Measurements from ENCODE around the gene TMCO4. TPM values are rescaled to one million over a fixed set of nuclear protein-coding genes. Genes with fewer than 3 reads are reported as not detected.

Gene TMCO4
- polyA plus RNA-seq, 1 experiment: 10.1 TPM

- no peak overlapping the region for H3K27ac ChIP-seq (ENCODE audit: low read depth, low read length)
- POLR2A ChIA-PET: no interaction called here
- DNase-seq (ENCODE audit: low read depth, low spot score): no peak
- H3K9me3 ChIP-seq (ENCODE audit: control insufficient read depth, insufficient read depth, low read length): 0 out of 2 replicates have a peak, but pooled peaks cover 2% of the 10 kb centered on the region
- H3K4me3 ChIP-seq (ENCODE audit: low read depth, low read length): no peak overlapping the region
- no peak for TF ChIP-seq CTCF (IDR thresholded peaks at IDR 0.05; ENCODE audit: low read depth, low read length)
- H3K27me3 ChIP-seq (ENCODE audit: control insufficient read depth, insufficient read depth, low read length): peaks cover 29% of the 10 kb centered on the region
- CTCF ChIA-PET: interaction anchor here (0.7 to 3.0 kb wide), 3 partner anchors 11 to 32 kb away, joined by 3 to 22 read pairs (median 4); no protein-coding TSS in a partner anchor
Observed at GRCh38 chr1:19672237-19672636, 127.5 kb downstream of the TMCO4 start.

DNA sequence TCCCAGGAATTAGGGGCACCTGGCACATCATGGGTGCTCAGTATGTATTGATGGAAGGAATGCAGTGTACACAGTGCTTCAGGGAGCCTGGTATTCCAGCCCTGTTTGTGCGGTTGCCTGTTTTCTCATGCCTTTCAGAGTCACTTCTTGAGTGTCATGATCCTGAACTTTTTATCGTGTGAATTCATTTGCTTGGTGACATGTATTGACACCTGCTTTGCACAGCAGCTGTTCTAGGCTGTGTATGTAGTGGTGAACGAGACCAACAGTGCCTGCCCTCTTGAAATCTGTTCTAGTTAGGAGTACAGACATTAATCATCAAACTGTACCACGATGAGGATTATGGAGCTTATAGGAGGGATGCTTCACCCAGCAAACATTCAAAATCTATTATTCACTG lies 128.9 kb downstream of the TMCO4 start:
- ChIA-PET CTCF (interaction anchor here (3.0 kb wide), 1 partner anchor 9 kb away, joined by 22 read pairs; no protein-coding TSS in a partner anchor), POLR2A (no interaction called here)
- DNase-seq (ENCODE audit: low read depth, low spot score): no peak
- no peak overlapping the region for H3K4me3 ChIP-seq (ENCODE audit: low read depth, low read length)
- peaks cover 37% of the 10 kb centered on the region for H3K27me3 ChIP-seq (ENCODE audit: control insufficient read depth, insufficient read depth, low read length)
- TF ChIP-seq CTCF (IDR thresholded peaks at IDR 0.05; ENCODE audit: low read depth, low read length): no peak
- peaks cover 2% of the 10 kb centered on the region; the same call in 1 of the 2 replicates for H3K9me3 ChIP-seq (ENCODE audit: control insufficient read depth, insufficient read depth, low read length)
- no peak overlapping the region for H3K27ac ChIP-seq (ENCODE audit: low read depth, low read length)

DNA sequence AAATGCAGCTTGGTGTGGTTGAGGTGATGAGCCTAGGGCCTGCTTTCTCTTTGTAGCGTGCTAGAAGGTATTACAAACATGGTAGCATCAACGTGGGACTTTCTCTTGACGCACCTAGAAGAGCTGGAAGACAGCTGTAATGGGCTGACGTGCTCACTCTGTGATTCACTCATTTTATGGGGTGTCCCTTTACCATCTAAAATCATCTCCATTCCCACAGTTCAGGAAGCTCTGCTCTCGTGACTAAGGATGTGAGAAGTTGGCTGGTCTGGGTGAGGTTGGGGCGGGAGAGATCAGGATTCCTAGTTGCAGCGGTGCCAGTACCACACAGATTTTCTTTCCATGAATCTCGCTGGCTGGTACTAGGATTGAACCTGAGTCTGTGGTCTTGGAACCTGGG lies 130.8 kb downstream of the TMCO4 start:
- CTCF ChIA-PET: interaction anchor here (0.7 to 1.4 kb wide), 3 partner anchors 8 to 327 kb away, joined by 3 to 6 read pairs (median 5); no protein-coding TSS in a partner anchor
- POLR2A ChIA-PET: no interaction called here
- peaks cover 52% of the 10 kb centered on the region for H3K27me3 ChIP-seq (ENCODE audit: control insufficient read depth, insufficient read depth, low read length)
- DNase-seq (ENCODE audit: low read depth, low spot score): no peak
- no peak for TF ChIP-seq CTCF (IDR thresholded peaks at IDR 0.05; ENCODE audit: low read depth, low read length)
- no peak overlapping the region for H3K27ac ChIP-seq (ENCODE audit: low read depth, low read length)
- peaks cover 5% of the 10 kb centered on the region; the same call in 1 of the 2 replicates for H3K9me3 ChIP-seq (ENCODE audit: control insufficient read depth, insufficient read depth, low read length)
- no peak overlapping the region for H3K4me3 ChIP-seq (ENCODE audit: low read depth, low read length)

- ChIA-PET POLR2A (no interaction called here), CTCF (no interaction called here)
- Histone ChIP-seq H3K27me3 (ENCODE audit: control insufficient read depth, insufficient read depth, low read length) (peaks cover 56% of the 10 kb centered on the region), H3K9me3 (ENCODE audit: control insufficient read depth, insufficient read depth, low read length) (peaks cover 3% of the 10 kb centered on the region; the same call in 1 of the 2 replicates), H3K27ac (ENCODE audit: low read depth, low read length) (no peak overlapping the region), H3K4me3 (ENCODE audit: low read depth, low read length) (no peak overlapping the region)
- no peak for TF ChIP-seq CTCF (IDR thresholded peaks at IDR 0.05; ENCODE audit: low read depth, low read length)
- DNase-seq (ENCODE audit: low read depth, low spot score): no peak
Observed at GRCh38 chr1:19665496-19666465, 133.9 kb downstream of the TMCO4 start.

- no peak overlapping the region for H3K27ac ChIP-seq (ENCODE audit: low read depth, low read length)
- TF ChIP-seq CTCF (IDR thresholded peaks at IDR 0.05; ENCODE audit: low read depth, low read length): no peak
- CTCF ChIA-PET: interaction anchor here (6.3 kb wide), 1 partner anchor 40 kb away, joined by 142 read pairs; no protein-coding TSS in a partner anchor
- peaks cover 57% of the 10 kb centered on the region for H3K27me3 ChIP-seq (ENCODE audit: control insufficient read depth, insufficient read depth, low read length)
- peaks cover 3% of the 10 kb centered on the region; the same call in 1 of the 2 replicates for H3K9me3 ChIP-seq (ENCODE audit: control insufficient read depth, insufficient read depth, low read length)
- no peak for DNase-seq (ENCODE audit: low read depth, low spot score)
- POLR2A ChIA-PET: no interaction called here
- no peak overlapping the region for H3K4me3 ChIP-seq (ENCODE audit: low read depth, low read length)
Observed at GRCh38 chr1:19665186-19665495, 134.6 kb downstream of the TMCO4 start.
